ENCODE results near the gene AP4M1.

Gene AP4M1

GRCh38 chr7:100088621-100089457 is 12.6 kb upstream of the AP4M1 start, which contains the start of gene COPS6:
Gene COPS6, plus strand, starts transcription at chr7:100088969. Its CDS starts 22 bp downstream, at chr7:100088991.
- peak within 1 kb of the TSS; percentile 79 for H3K27ac ChIP-seq (ENCODE audit: extremely low read depth, low read depth, low read length)
- CTCF ChIA-PET = interaction anchor here (0.6 kb wide), 1 partner anchor 307 kb away, joined by 3 read pairs; no protein-coding TSS in a partner anchor
- H3K9me3 ChIP-seq (ENCODE audit: control insufficient read depth, insufficient read depth, low read depth, low read length) = no peaks in the 10 kb centered on the region
- peaks cover 8 to 36% of the 10 kb centered on the region in 2 experiments for H3K36me3 ChIP-seq (ENCODE audit: control insufficient read depth in 2 of 2, insufficient read depth in 1 of 2, low read length in 2 of 2)
- peaks cover 8% of the 10 kb centered on the region for H3K4me1 ChIP-seq (ENCODE audit: control insufficient read depth, insufficient read depth, low read length)
- POLR2A ChIA-PET = interaction anchor here (0.7 to 7.9 kb wide), 2 partner anchors 12 to 38 kb away, joined by 3 to 115 read pairs; partner anchors contain the start of genes AP4M1, MBLAC1 and MCM7
- H3K4me3 ChIP-seq (ENCODE audit: low read depth, low read length) = peak within 1 kb of the TSS; percentile 86
- TF ChIP-seq ZNF776 (tag by site-specific recombination; IDR thresholded peaks at IDR 0.05; ENCODE audit: borderline replicate concordance) (no peak), ZBTB1 (tag by site-specific recombination; IDR thresholded peaks at IDR 0.05) (peak; percentile 30; the same call in 1 of the 2 replicates), ZNF266 (tag by site-specific recombination; IDR thresholded peaks at IDR 0.05; ENCODE audit: low read depth) (no peak), ZBTB20 (tag by site-specific recombination; IDR thresholded peaks at IDR 0.05) (peak; percentile 81), HOXC10 (CRISPR knock-in tag; IDR thresholded peaks at IDR 0.05) (no peak), ZNF629 (tag by site-specific recombination; IDR thresholded peaks at IDR 0.05) (peak; percentile 69), ZBTB8A (tag by site-specific recombination; IDR thresholded peaks at IDR 0.05) (peak; percentile 96), PRDM4 (tag by site-specific recombination; IDR thresholded peaks at IDR 0.05) (no peak), KLF16 (tag by site-specific recombination; IDR thresholded peaks at IDR 0.05) (peak; percentile 83), ZSCAN23 (tag by site-specific recombination; IDR thresholded peaks at IDR 0.05) (no peak), ZBTB44 (tag by site-specific recombination; IDR thresholded peaks at IDR 0.05) (peak; percentile 40), ZNF514 (tag by site-specific recombination; IDR thresholded peaks at IDR 0.05) (no peak), ZNF660 (tag by site-specific recombination; IDR thresholded peaks at IDR 0.05) (peak; percentile 72), ZIC2 (tag by site-specific recombination; IDR thresholded peaks at IDR 0.05) (peak; percentile 54; the same call in 1 of the 2 replicates), SP3 (tag by site-specific recombination; IDR thresholded peaks at IDR 0.05) (peak; percentile 82), ZNF335 (tag by site-specific recombination; conservative IDR thresholded peaks at IDR 0.05) (peak; percentile 97), ZSCAN18 (tag by site-specific recombination; IDR thresholded peaks at IDR 0.05) (no peak), ZNF248 (tag by site-specific recombination; IDR thresholded peaks at IDR 0.05) (no peak), ZNF239 (tag by site-specific recombination; IDR thresholded peaks at IDR 0.05) (no peak), ZNF549 (tag by site-specific recombination; IDR thresholded peaks at IDR 0.05) (no peak), ZNF10 (tag by site-specific recombination; IDR thresholded peaks at IDR 0.05) (0 out of 2 replicates have a peak, but pooled peaks have one; percentile 24), REPIN1 (tag by site-specific recombination; IDR thresholded peaks at IDR 0.05; ENCODE audit: low read depth) (no peak), KLF9 (tag by site-specific recombination; IDR thresholded peaks at IDR 0.05; ENCODE audit: low read depth) (peak; percentile 95), ZNF580 (tag by site-specific recombination; IDR thresholded peaks at IDR 0.05) (peak; percentile 39; the same call in 1 of the 2 replicates), ZNF350 (tag by site-specific recombination; IDR thresholded peaks at IDR 0.05) (no peak)
- TF ChIP-seq, protein P1, sequence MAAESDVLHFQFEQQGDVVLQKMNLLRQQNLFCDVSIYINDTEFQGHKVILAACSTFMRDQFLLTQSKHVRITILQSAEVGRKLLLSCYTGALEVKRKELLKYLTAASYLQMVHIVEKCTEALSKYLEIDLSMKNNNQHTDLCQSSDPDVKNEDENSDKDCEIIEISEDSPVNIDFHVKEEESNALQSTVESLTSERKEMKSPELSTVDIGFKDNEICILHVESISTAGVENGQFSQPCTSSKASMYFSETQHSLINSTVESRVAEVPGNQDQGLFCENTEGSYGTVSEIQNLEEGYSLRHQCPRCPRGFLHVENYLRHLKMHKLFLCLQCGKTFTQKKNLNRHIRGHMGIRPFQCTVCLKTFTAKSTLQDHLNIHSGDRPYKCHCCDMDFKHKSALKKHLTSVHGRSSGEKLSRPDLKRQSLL (tag by site-specific recombination; IDR thresholded peaks at IDR 0.05) = no peak
- TF ChIP-seq, protein P2, sequence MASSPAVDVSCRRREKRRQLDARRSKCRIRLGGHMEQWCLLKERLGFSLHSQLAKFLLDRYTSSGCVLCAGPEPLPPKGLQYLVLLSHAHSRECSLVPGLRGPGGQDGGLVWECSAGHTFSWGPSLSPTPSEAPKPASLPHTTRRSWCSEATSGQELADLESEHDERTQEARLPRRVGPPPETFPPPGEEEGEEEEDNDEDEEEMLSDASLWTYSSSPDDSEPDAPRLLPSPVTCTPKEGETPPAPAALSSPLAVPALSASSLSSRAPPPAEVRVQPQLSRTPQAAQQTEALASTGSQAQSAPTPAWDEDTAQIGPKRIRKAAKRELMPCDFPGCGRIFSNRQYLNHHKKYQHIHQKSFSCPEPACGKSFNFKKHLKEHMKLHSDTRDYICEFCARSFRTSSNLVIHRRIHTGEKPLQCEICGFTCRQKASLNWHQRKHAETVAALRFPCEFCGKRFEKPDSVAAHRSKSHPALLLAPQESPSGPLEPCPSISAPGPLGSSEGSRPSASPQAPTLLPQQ (tag by site-specific recombination; IDR thresholded peaks at IDR 0.05) = peak; percentile 85
- TF ChIP-seq, protein P3, sequence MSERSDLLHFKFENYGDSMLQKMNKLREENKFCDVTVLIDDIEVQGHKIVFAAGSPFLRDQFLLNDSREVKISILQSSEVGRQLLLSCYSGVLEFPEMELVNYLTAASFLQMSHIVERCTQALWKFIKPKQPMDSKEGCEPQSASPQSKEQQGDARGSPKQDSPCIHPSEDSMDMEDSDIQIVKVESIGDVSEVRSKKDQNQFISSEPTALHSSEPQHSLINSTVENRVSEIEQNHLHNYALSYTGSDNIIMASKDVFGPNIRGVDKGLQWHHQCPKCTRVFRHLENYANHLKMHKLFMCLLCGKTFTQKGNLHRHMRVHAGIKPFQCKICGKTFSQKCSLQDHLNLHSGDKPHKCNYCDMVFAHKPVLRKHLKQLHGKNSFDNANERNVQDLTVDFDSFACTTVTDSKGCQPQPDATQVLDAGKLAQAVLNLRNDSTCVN (tag by site-specific recombination; optimal IDR thresholded peaks at IDR 0.05) = peak; percentile 84
